ENCODE results near the gene SCP2.
"Not testable (repeated sequence)": the region's sequence is repeated elsewhere in the genome, so short reads cannot be mapped to it uniquely, and the experiment has no call there.

The SCP2 gene

GRCh38 chr1:52917156-52917555, 9.9 kb upstream of the SCP2 start:
- DNase-seq = no peak

GRCh38 chr1:52917581-52917980, 9.5 kb upstream of the SCP2 start:
- no peak for DNase-seq

DNA sequence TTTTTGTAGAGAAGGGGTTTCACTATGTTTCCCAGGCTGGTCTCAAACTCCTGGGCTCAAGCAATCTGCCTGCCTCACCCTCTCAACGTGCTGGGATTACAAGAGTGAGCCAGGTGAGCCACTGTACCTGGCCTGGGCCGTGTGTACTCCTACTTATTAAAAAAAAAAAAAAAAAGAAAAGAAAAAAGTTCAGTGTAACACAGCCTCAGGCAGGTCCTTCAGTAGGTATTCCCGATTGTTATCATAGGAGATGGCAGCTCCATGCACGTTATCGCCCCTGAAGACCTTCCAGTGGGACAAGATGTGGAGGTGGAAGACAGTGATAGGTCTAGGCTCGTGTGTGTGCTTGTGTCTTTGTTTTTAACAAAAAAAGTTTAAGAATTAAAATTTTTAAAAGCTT, 8.9 kb upstream of the SCP2 start:
- DNase-seq = no peak

GRCh38 chr1:52919051-52919722, 7.9 kb upstream of the SCP2 start:
- DNase-seq = no peak

GRCh38 chr1:52919723-52920483, 7.2 kb upstream of the SCP2 start:
- DNase-seq = no peak

DNA sequence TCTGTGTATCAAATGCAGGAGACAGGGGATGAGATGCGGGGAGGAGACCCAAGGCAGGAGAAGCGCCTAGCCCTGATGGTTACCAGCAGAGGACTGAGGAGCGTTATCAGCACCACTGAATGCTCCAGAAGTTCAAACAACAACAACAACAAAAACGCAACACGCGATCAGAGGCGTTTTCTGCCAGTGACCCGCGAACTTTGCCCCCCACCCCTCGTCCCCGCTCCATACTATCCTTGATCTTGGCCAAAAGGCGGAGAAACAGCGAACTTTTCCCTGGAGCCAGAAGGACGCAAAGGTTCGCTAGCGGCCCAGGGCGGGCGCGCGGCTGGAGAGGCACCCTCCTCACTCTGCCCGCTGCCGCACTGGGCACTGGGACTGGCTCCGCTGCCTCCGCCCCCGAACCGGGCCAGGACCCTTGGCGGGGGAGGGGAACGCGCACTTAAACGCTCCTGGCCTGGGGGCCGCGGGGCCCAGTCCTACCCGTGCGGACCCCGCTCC, 6.2 kb upstream of the SCP2 start:
- no peak for DNase-seq

- no peak for DNase-seq
These were observed 1.5 kb upstream of the SCP2 start for GRCh38 chr1:52925571-52926005.

DNA sequence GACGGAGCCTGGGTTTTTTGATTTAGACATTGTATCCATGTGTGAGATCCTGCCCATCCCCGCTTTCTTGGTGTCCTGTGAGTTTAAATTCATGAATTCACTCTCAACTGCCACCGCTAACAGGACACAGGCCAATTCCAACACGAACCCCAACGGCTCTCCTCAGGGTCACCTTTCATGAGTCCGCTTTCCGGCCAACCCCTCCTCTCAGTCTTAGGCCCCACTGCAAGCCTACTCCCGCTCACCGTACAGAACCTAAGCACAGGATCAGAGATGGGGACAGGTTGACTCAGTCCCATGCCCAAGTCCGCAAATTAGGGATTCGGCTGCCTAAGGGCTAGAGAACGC, 238 bp upstream of the SCP2 start:
- DNase-seq = no peak

DNA sequence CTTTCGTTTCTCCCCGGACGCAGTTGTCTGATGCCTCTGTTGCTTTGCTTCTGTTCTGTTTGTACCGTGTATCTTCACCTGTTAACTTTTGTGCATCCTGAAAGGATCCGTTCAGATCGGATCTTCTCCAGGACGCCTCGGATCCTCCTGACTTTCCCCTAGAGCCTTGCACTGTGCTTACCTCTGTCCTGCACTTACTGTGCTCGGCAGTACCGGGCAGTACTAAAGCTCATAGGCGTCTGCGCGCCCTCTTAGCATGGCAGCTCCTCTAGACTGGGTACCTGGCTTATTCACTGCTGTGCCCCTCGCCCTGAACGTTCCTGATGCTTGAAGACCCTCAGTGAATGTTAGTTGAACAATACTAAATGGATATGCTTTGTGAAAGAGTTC, 934 bp downstream of the SCP2 start:
- DNase-seq = no peak

GRCh38 chr1:52929019-52929418, 1.9 kb downstream of the SCP2 start:
- DNase-seq = no peak

- DNase-seq = no peak
These were observed 10.5 kb downstream of the SCP2 start for GRCh38 chr1:52937433-52938182.

DNA sequence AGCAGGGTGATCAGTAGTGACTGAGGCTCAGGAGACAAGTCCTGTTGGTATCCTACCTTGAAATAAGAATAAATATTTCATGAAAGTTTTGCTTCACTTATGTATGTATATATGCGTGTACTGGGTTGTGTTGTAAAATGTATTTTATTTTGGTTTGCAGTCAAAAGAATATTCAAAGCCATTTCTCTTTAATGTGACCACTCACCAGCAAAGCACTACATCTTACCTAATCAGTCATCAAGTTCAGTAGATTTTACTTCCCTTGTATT, 11.0 kb downstream of the SCP2 start:
- no peak for DNase-seq

- DNase-seq = no peak
These were observed 16.9 kb downstream of the SCP2 start for GRCh38 chr1:52943876-52944416.

GRCh38 chr1:52944566-52944965, 17.5 kb downstream of the SCP2 start:
- DNase-seq = no peak

DNA sequence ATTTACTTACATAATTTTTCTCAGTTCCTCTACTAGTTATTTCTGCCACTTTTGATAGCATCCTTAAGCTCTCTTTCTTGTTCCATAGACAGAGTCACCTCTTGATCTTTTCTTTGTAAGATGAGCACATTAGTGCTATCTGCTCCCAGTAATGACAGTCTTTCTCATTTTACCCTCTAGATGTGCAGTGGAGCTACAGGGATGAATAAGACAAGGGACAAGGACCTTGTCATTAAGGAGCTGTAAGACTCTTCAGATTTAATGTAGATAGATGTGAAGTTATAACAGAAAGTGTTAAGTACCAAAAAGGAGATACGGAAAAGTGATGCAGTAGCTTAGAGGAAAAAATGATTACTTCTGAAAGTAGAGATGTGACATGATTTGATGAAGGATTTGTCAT, 20.4 kb downstream of the SCP2 start:
- DNase-seq = no peak

- DNase-seq = not testable (repeated sequence)
These were observed 22.5 kb downstream of the SCP2 start for GRCh38 chr1:52949602-52950001.

- DNase-seq = no peak
These were observed 25.0 kb downstream of the SCP2 start for GRCh38 chr1:52952112-52952511.

DNA sequence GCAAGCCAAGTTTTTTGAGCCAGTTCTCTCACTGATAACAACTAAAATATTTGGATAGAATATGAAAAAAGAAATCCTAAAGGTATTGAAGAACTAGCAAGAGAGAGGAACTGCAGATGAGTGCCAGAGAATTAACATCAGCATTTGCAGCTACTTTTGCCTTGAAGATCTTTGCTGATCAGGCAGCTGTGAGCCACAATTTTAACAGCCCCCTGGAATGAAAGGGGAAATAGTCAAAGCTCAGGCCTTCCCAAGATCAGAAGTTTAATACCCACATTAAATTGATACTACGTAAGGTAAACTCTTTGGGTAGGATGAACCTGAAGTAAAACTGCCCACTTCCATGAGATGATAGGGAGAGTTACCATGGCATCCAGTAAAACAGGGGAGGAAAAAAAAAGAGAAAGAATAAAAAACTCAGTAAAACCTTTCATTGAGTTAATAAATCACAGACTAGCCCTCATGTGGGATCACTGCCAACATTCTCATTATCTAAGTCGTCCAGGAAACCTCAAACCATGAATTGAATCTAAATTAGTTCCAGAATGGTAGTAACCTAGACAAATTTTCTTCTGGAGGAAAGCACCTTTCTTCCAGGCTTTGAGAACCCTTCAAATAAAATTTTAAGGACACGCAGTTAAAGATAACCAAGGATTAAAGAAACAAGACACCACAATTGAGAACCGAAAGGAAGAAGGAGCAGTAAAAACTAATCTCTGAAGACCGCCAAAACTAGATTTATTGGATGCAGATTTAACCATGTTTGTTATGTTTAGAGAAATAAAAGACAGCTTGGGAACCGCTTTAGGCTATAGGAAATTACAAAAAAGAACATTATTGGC, 28.3 kb downstream of the SCP2 start:
- DNase-seq = no peak

GRCh38 chr1:52963101-52963500, 36.0 kb downstream of the SCP2 start:
- no peak for DNase-seq

DNA sequence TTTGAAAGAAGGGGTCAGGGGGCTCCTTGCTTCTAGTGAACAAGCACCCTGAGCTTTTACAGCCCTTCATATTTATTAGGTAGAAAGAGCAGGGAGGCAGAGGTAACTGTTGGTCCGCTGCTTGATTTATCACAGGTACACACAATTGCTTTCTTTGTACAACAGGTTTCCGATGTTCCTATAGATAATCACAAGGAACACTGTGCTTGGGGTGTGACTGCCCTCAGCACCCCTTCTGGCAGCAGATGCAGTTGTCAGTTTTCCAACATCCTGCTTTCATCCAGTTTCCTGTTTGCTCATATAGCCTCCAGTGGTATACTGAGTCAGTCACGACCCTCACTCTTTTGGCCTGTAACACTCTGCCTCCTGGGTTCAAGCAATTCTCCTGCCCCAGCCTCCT, 40.6 kb downstream of the SCP2 start:
- no peak for DNase-seq

- DNase-seq = not testable (repeated sequence)
These were observed 42.2 kb downstream of the SCP2 start for GRCh38 chr1:52969234-52969633.

GRCh38 chr1:52970149-52970548, 43.1 kb downstream of the SCP2 start:
- no peak for DNase-seq

DNA sequence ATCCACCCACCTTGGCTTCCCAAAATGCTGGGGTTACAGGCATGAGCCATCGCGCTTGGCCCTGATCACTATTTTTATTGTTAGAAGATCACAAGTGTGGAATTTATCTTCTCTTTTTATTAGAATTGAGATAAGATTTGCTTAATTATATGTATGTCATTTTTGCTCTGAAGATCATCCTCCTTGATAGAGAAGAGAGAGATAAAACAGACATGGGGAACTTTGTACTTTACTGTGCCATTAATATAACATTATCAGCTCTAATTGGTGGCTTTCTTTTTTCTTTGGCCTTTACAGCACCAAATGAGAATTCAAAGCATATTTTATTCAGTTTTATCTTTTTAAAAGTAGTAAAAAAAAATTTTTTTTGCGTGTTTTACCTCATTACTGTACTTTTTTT, 46.8 kb downstream of the SCP2 start:
- no peak for DNase-seq
